T-helper 1 cell treated with Interleukin-12 subunit alpha and Interleukin-12 subunit beta and Interleukin-4 antibody, amounts not matched to agents 30 ng/mL and 1 ng/mL, for 36 hours (primary cell): ENCODE data around the gene MDM2. TPM values are rescaled to one million over a fixed set of nuclear protein-coding genes. Genes with fewer than 3 reads are reported as not detected.
"Not testable (repeated sequence)": the region's sequence is repeated elsewhere in the genome, so short reads cannot be mapped to it uniquely, and the experiment has no call there.

Source experiments
- intact Hi-C: fragments of 100-400 bp; cut with micrococcal nuclease; formaldehyde crosslinking; loops from one replicate; pipeline ENCODE4 v1.15.1; 2024
- total RNA-seq: library from RNA; stranded (reverse); gene quantifications from 2 replicates; pipeline ENCODE4 v1.2.3, GENCODE V29; 2022

The MDM2 gene
- total RNA-seq, 1 donor from 2014 or later, result 337 TPM

- intact Hi-C loops, result loop anchor here (5.0 kb wide), 1 partner anchor 1533 kb away; no protein-coding TSS in a partner anchor
These were observed 16.2 kb downstream of the MDM2 start for GRCh38 chr12:68824131-68824530.

DNA sequence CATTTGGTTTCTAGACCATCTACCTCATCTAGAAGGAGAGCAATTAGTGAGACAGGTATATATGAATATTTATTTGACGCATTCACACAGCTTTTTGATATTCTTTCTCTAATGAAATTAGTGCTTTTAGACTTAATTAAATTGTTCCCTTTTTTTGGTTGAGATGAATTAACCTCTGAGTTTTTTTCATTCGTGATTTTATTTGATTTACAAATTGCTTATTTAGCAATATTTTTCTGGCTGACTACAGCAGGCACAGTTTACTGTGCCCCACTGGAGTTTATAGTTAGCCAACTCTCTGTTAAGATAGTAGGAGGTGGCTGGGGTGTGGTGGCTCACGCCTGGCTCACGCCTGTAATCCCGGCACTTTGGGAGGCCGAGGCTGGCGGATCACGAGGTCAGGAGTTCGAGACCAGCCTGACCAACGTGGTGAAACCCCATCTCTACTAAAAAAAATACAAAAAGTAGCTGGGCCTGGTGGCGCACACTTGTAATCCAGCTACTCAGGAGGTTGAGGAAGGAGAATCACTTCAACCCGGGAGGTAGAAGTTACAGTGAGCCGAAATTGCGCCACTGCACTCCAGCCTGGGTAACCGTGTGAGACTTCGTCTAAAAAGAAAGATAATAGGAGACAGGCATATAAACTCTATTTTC, 16.7 kb downstream of the MDM2 start:
- intact Hi-C loops, result loop anchor here (5.0 kb wide), 1 partner anchor 1533 kb away; no protein-coding TSS in a partner anchor

DNA sequence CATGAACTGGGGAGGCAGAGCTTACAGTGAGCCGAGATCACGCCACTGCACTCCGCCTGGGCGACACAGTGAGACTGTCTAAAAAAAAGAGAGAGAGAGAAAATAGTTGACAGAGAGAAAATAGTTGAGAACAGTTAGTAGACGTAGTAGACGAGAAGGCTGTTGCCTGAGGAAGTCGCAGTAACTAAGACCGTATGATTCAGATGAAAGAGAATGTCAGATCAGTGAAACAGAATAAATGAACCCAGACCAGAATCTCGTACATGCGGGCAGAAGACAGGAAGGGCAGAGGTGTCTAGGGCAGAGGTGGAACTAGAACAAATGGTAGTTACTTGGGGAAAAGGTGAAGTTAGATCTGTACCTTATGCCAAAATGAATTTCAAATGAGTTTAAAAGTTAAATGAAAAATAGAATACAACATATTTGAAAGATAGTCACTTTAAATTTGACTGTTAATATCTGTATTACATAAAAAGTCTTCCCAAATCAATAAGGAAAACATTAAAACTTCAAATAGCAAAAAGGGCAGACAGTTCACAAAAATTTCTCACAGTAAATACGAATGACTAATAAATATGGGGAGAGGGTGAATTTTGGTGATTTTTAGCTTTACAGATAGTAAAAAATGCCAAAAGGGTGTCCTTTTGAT, 17.7 kb downstream of the MDM2 start:
- intact Hi-C loops, result no loop called here

GRCh38 chr12:68827895-68828671, 20.1 kb downstream of the MDM2 start:
- intact Hi-C loops, result no loop called here

DNA sequence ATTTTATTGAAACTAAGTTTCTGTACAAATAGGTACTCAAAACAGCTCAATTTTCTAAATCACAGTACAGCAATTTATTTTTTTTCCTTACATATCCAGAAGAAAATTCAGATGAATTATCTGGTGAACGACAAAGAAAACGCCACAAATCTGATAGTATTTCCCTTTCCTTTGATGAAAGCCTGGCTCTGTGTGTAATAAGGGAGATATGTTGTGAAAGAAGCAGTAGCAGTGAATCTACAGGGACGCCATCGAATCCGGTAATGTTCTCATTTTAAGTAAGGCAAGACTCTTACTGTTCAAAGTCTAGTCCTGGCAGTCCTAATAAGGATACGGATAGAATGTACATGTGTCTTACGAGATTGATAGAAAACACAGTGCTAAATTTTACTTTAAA, 20.7 kb downstream of the MDM2 start:
- intact Hi-C loops, result no loop called here

- intact Hi-C loops, result loop anchor here (2.0 to 10.0 kb wide), 3 partner anchors 22 to 754 kb away; partner anchors contain the start of genes CCT2 and MDM2
These were observed 23.3 kb downstream of the MDM2 start for GRCh38 chr12:68831272-68831671.

GRCh38 chr12:68831751-68832503, 23.9 kb downstream of the MDM2 start:
- intact Hi-C loops, result loop anchor here (2.0 to 10.0 kb wide), 3 partner anchors 23 to 753 kb away; partner anchors contain the start of genes CCT2 and MDM2

DNA sequence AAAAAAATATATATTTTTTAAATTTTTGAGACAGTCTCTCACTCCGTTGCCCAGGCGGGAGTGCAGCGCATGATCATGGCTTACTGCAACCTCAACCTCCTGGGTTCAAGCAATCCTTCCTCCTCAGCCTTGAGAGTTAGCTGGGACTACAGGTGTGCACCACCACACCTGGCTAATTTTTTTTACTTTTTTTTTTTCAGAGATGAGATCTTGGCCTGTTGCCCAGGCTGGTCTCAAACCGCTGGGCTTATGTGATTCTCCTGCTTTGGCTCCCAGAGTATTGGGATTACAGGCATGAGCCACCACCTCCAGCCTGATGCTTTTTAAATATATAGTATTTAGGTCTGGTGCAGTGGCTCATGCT, 24.5 kb downstream of the MDM2 start:
- intact Hi-C loops, result loop anchor here (5.0 to 10.0 kb wide), 2 partner anchors 420 to 752 kb away; partner anchors contain the start of gene CCT2

DNA sequence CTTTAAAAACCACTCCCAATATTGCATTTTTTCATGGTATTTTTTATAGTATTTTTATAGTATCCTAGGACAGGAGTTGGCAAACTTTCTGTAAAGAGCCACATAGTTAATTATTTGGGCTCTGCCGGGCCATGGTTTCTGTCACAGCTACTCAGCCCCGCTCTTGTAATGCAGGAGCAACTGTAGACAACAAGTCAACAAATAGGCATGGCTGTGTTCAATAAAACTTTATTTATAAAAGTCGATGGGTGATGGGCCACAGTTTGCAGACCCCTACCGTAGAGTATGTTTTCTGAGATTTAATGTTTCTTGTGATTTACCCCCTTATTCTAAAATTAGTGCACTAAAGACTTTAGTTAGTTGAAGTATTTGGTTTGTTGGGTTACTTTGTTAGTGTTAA, 25.5 kb downstream of the MDM2 start:
- intact Hi-C loops, result loop anchor here (5.0 to 10.0 kb wide), 2 partner anchors 419 to 751 kb away; partner anchors contain the start of gene CCT2

DNA sequence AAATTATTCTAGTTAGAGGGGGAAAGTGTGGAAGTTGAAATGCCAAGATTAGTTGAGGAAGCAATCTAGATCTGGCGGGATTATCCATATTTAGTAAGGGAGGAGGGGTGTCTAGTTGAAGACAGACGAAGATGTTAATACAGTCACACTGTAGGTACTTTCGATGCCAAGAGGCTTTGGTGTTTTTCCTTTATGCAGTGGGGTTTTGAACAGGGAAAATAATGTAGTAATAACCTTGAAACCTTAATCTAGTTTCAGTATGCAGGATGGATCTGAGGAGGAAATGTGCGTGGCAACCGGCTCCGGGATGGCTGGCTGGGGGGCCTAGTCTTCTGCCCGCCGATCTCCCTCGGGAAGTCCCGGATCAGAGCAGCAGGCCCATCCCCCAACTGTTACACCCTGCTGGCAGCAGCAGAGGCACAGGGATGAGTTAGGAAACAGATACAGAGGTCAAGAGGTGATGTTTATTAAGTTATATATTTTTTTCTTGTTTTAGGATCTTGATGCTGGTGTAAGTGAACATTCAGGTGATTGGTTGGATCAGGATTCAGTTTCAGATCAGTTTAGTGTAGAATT, 27.4 kb downstream of the MDM2 start:
- intact Hi-C loops, result loop anchor here (10.0 kb wide), 1 partner anchor 749 kb away; the partner anchor contains the start of gene CCT2

DNA sequence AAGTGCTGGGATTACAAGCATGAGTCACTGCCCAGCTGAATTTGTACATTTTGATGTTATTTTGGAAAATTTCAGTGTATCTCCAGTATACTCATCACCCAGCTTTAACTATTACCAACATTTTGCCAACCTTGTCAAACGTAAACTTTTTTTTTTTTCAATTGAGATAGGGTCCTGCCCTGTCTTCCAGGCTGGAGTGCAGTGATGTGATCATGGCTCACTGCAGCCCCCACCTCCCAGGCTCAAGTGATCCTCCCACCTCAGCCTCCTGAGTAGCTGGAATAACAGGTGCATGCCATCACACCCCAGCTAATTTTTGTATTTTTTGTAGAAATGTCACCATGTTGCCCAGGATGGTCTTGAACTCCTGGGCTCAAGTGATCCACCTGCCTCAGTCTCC, 29.2 kb downstream of the MDM2 start:
- intact Hi-C loops, result loop anchor here (10.0 kb wide), 1 partner anchor 748 kb away; the partner anchor contains the start of gene CCT2

DNA sequence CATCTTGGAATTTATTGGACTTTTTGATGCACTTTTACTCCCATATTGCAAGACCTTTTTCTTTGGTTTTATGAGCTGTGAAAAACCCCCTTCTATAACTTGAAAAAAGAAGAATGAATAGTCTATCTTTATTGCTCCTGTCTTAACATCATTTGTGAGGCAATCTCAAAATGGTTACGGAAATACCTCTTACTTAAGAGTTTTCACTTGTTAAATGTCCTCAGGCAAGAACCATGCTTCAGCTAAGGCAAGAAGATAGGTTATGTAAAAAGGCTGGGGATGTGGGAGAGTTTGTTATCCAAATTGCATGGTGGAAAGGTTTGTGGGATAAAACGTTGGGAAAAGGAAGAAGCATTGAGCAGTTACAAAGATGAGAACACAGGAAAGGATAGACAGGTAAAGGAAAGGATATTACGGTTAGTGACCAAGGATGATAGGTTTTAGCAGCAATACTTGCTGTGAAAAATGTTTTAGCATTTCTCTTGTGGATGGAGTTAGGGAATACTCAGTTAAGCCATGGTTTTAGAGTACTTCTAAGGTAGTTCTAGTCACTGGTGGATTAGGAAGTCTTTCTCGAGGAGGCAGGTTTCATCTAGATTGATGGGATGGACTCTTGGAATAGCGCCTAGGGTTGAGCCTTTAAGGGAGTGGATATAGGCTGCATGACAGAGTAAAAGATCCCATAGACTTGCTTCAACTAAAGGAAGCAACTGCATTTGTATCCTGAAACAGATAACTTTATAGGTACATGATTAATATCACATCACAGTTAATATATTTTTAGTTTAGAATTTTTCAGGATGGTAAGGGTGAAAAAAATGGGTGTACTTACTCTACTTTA, 30.3 kb downstream of the MDM2 start:
- intact Hi-C loops, result loop anchor here (10.0 kb wide), 1 partner anchor 747 kb away; the partner anchor contains the start of gene CCT2

GRCh38 chr12:68839183-68840147, 31.5 kb downstream of the MDM2 start:
- intact Hi-C loops, result loop anchor here (10.0 kb wide), 1 partner anchor 745 kb away; the partner anchor contains the start of gene CCT2

DNA sequence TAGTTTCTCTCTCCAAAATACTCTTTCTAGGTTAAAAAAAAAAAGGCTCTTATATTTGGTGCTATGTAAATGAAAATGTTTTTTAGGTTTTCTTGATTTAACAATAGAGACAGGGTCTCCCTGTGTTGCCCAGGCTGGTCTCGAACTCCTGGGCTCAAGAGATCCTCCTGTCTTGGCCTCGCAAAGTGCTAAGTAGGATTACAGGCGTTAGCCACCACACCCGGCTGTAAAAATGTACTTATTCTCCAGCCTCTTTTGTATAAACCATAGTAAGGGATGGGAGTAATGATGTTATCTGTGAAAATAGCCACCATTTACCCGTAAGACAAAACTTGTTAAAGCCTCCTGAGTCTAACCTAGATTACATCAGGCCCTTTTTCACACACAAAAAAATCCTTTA, 33.2 kb downstream of the MDM2 start:
- intact Hi-C loops, result not testable (repeated sequence)

DNA sequence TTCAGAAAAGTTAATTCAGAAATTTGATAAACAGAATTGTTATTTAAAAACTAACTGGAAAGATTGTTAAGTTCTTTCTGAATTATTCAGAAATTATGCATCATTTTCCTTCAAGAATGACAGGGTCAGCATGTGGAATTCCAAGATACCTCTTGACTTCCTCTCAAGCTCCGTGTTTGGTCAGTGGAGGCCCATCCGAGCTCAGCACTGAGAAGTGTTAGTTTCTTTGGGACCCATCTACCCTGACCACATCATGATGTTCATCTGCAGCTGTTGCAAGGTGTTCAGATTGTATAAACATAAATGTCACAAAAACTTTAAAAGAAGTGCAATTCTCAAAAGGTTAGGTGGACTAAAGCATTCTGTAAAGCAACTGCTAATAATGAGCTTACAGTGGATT, 33.7 kb downstream of the MDM2 start:
- intact Hi-C loops, result no loop called here

GRCh38 chr12:68842123-68842522, 34.1 kb downstream of the MDM2 start:
- intact Hi-C loops, result no loop called here

DNA sequence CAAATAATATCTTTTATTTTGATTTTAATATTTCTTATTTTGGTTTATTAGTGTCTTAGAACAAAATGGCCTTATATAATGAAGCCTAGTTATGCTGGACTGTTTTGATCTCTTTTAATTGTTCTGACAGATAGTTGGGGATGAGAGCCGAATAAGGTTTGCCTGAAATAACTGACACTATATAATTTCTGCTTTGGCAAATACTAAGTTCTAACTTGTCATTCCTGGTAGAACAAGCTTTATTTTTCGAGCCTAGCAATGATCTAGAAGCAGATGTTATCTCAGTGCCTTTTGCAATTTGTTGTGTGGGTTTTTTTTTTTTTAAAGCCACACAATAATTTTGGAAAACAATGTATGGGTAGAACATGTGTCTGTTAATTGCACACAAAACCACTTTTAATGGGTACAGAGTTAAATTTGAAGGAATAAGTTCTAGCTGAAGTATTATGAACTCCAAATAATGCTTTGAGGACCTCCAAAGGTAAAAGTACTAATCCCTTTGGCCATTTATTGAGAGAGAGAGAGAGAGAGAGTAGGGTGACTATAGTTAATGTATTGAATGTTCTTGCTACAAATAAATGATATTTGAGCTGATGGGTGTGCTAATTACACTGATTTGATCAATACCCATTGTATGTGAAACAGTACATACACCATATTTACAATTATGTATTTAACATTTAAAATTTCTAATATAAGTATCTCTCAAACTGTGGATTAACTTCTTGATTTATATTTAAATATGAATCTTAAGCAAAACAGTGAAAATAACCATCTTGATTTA, 35.0 kb downstream of the MDM2 start:
- intact Hi-C loops, result no loop called here

- intact Hi-C loops, result no loop called here
These were observed 36.4 kb downstream of the MDM2 start for GRCh38 chr12:68844318-68844745.
